Caco-2 (cell line): ENCODE data around the gene METTL26. TPM values are rescaled to one million over a fixed set of nuclear protein-coding genes. Genes with fewer than 3 reads are reported as not detected.

Experiments used
- BruUV-seq: library from RNA; stranded (reverse); fragments of 400-500 nt; replicated peaks from 2 replicates; lab custom pipeline; 2021; lab: Mats Ljungman, UMichigan
- CTCF ChIA-PET: fragments of 300-600 bp; sonication (Branson Sonifier 250); formaldehyde crosslinking; loops from one replicate; lab custom pipeline; 2022; ENCODE audit warnings: antibody characterized with exemption; lab: Charles Lee
- POLR2A ChIA-PET: fragments of 300-600 bp; sonication (Branson Sonifier 250); formaldehyde crosslinking; loops from one replicate; lab custom pipeline; 2022; ENCODE audit warnings: antibody characterized with exemption; lab: Charles Lee
- DNase-seq, 2 experiments: peaks; one replicate each; pipeline versions ENCODE4 v3.0.0 to v3.0.0-alpha.2; 2020 to 2022
- H3K27me3 ChIP-seq: replicated peaks from 2 replicates; pipeline ENCODE4 v1.6.0; 2011; ENCODE audit warnings: low read length; ENCODE audit not compliant: control insufficient read depth, insufficient read depth
- H3K36me3 ChIP-seq: 2 replicates; pipeline ENCODE4 v1.5.1; 2011; ENCODE audit warnings: low read length; ENCODE audit not compliant: control insufficient read depth, insufficient read depth
- H3K4me1 ChIP-seq: fragments of 250-450 bp; sonication (Bioruptor Pico); 2 replicates; pipeline ENCODE4 v1.5.1; 2020; ENCODE audit warnings: mild to moderate bottlenecking
- H3K4me3 ChIP-seq: 2 replicates; pipeline ENCODE4 v1.5.1; 2011; ENCODE audit warnings: low read depth, mild to moderate bottlenecking, control low read depth, low read length
- H3K9me3 ChIP-seq: fragments of 250-450 bp; sonication (Bioruptor Pico); 2 replicates; pipeline ENCODE4 v1.5.1; 2020; ENCODE audit warnings: mild to moderate bottlenecking, moderate library complexity
- H3K27ac Mint-ChIP-seq: one replicate; pipeline ENCODE4 v1.8.0; 2022; ENCODE audit warnings: mixed read lengths; ENCODE audit not compliant: unreplicated experiment
- H3K27me3 Mint-ChIP-seq: one replicate; pipeline ENCODE4 v1.8.0; 2022; ENCODE audit warnings: mixed read lengths; ENCODE audit not compliant: insufficient read depth, unreplicated experiment
- H3K36me3 Mint-ChIP-seq: one replicate; pipeline ENCODE4 v1.8.0; 2022; ENCODE audit warnings: mild to moderate bottlenecking, mixed read lengths; ENCODE audit not compliant: insufficient read depth, unreplicated experiment
- H3K4me1 Mint-ChIP-seq: one replicate; pipeline ENCODE4 v1.8.0; 2022; ENCODE audit warnings: low read depth, mixed read lengths; ENCODE audit not compliant: unreplicated experiment
- H3K4me3 Mint-ChIP-seq: one replicate; pipeline ENCODE4 v1.8.0; 2022; ENCODE audit warnings: mild to moderate bottlenecking, moderate library complexity, mixed read lengths; ENCODE audit not compliant: unreplicated experiment
- H3K9me3 Mint-ChIP-seq: one replicate; pipeline ENCODE4 v1.8.0; 2022; ENCODE audit warnings: mixed read lengths; ENCODE audit not compliant: unreplicated experiment
- CTCF ChIP-seq, 2 experiments: fragments of 200-600 bp in 1 of 2; IDR thresholded peaks; 1 replicate in 1 of 2; 2 replicates in 1 of 2; pipeline versions ENCODE4 v1.5.1 to v1.8.0; 2011 to 2022; ENCODE audit warnings: antibody characterized with exemption in 1 of 2, control low read depth in 1 of 2, inconsistent platforms in 1 of 2, low read depth in 1 of 2, low read length in 1 of 2, mild to moderate bottlenecking in 1 of 2, moderate library complexity in 1 of 2; ENCODE audit not compliant: insufficient read depth in 1 of 2, severe bottlenecking in 1 of 2, unreplicated experiment in 1 of 2
- intact Hi-C: fragments of 100-400 bp; cut with micrococcal nuclease; formaldehyde crosslinking; loops from one replicate; pipeline ENCODE4 v1.10.0; 2022; ENCODE audit not compliant: unreplicated experiment
- total RNA-seq: library from RNA; stranded (reverse); gene quantifications from 2 replicates; pipeline ENCODE4 v1.2.3, GENCODE V29; 2022

Gene METTL26
- total RNA-seq, 1 experiment from 2014 or later, result 67.4 TPM

- intact Hi-C loops, result loop anchor here (5.0 kb wide), 1 partner anchor 58 kb away; the partner anchor contains the start of gene CAPN15
- H3K27me3 Mint-ChIP-seq, result no peaks in the 10 kb centered on the region
- BruUV-seq, result no TSS peak
- peaks cover 3% of the 10 kb centered on the region; the same call in 1 of the 2 replicates for H3K4me1 ChIP-seq
- DNase-seq, result peak in 1 of 2 experiments; percentile 62
- no peaks in the 10 kb centered on the region; the same call in none of the 2 replicates for H3K36me3 ChIP-seq
- peaks cover under 1% of the 10 kb centered on the region for H3K4me1 Mint-ChIP-seq
- no peak overlapping the region for H3K27ac Mint-ChIP-seq
- no peak overlapping the region for H3K4me3 ChIP-seq
- no peaks in the 10 kb centered on the region for H3K9me3 ChIP-seq
- ChIA-PET POLR2A (no interaction called here), CTCF (interaction anchor here (0.6 to 1.2 kb wide), 3 partner anchors 9 to 203 kb away, joined by 3 to 6 read pairs (median 3); no protein-coding TSS in a partner anchor)
- no peak overlapping the region for H3K4me3 Mint-ChIP-seq
- peaks cover 39% of the 10 kb centered on the region for H3K36me3 Mint-ChIP-seq
- TF ChIP-seq CTCF (IDR thresholded peaks at IDR 0.05; ENCODE audit: insufficient read depth in 1 of 2, low read depth in 1 of 2, low read length in 1 of 2, severe bottlenecking in 1 of 2, unreplicated experiment in 1 of 2), result no peak
- H3K9me3 Mint-ChIP-seq, result no peaks in the 10 kb centered on the region
- no peaks in the 10 kb centered on the region for H3K27me3 ChIP-seq
These were observed 50.8 kb downstream of the METTL26 start for GRCh38 chr16:585351-585750.

Other genes with a start within 250 kb of the METTL26 start
- 140 and 150 TPM in 2 replicates for gene NME4, start 239.1 kb downstream of the METTL26 start, total RNA-seq
- 50.2 and 52.6 TPM in 2 replicates for gene DECR2, start 234.4 kb downstream of the METTL26 start, total RNA-seq
- gene RAB11FIP3, start 210.7 kb downstream of the METTL26 start, total RNA-seq, result 31.3 and 35.8 TPM in 2 replicates
- 85.3 and 87.9 TPM in 2 replicates for gene CAPN15, start 108.6 kb downstream of the METTL26 start, total RNA-seq
- gene PRR35, start 75.9 kb downstream of the METTL26 start, total RNA-seq, result 0.14 TPM in 1 of 2 replicates, not detected in the other
- gene NHLRC4, start 69.3 kb downstream of the METTL26 start, total RNA-seq, result not detected in 2 replicates
- 45.3 and 45.8 TPM in 2 replicates for gene PIGQ, start 66.3 kb downstream of the METTL26 start, total RNA-seq
- gene RAB40C, start 46.2 kb downstream of the METTL26 start, total RNA-seq, result 18.7 and 19.1 TPM in 2 replicates
- 0.39 and 0.54 TPM in 2 replicates for gene WFIKKN1, start 5.3 kb downstream of the METTL26 start, total RNA-seq
- 33.0 and 40.7 TPM in 2 replicates for gene MCRIP2, start 5.5 kb upstream of the METTL26 start, total RNA-seq
- 57.8 and 60.9 TPM in 2 replicates for gene WDR90, start 13.1 kb upstream of the METTL26 start, total RNA-seq
- gene RHOT2, start 31.8 kb upstream of the METTL26 start, total RNA-seq, result 96.7 and 106 TPM in 2 replicates
- gene RHBDL1, start 39.4 kb upstream of the METTL26 start, total RNA-seq, result 2.9 and 3.2 TPM in 2 replicates
- gene STUB1, start 44.1 kb upstream of the METTL26 start, total RNA-seq, result 77.8 and 86.6 TPM in 2 replicates
- 46.7 and 52.4 TPM in 2 replicates for gene JMJD8, start 48.0 kb upstream of the METTL26 start, total RNA-seq
- gene WDR24, start 54.1 kb upstream of the METTL26 start, total RNA-seq, result 10.8 and 11.7 TPM in 2 replicates
- gene FBXL16, start 69.5 kb upstream of the METTL26 start, total RNA-seq, result 5.9 and 10.5 TPM in 2 replicates
- gene METRN, start 78.8 kb upstream of the METTL26 start, total RNA-seq, result 20.0 and 23.4 TPM in 2 replicates
- gene ANTKMT, start 84.8 kb upstream of the METTL26 start, total RNA-seq, result 39.7 and 42.6 TPM in 2 replicates
- gene CCDC78, start 90.1 kb upstream of the METTL26 start, total RNA-seq, result 3.5 and 4.6 TPM in 2 replicates
- gene HAGHL, start 90.8 kb upstream of the METTL26 start, total RNA-seq, result 6.8 and 9.7 TPM in 2 replicates
- gene CIAO3, start 104.7 kb upstream of the METTL26 start, total RNA-seq, result 42.9 and 44.5 TPM in 2 replicates
- gene MSLN, start 124.4 kb upstream of the METTL26 start, total RNA-seq, result 0.36 and 0.39 TPM in 2 replicates
- 42.2 and 44.0 TPM in 2 replicates for gene RPUSD1, start 152.1 kb upstream of the METTL26 start, total RNA-seq
- gene CHTF18, start 152.3 kb upstream of the METTL26 start, total RNA-seq, result 97.6 and 102 TPM in 2 replicates
- not detected in 2 replicates for gene GNG13, start 164.4 kb upstream of the METTL26 start, total RNA-seq